IPS DF 6.9 (cell line): ENCODE data around the gene RBM20.

Source experiments
- DNase-seq: peaks from one replicate; pipeline ENCODE4 v3.0.0-alpha.2; 2013; ENCODE audit warnings: low read depth, low spot score
- H3K27ac ChIP-seq: one replicate; pipeline ENCODE4 v1.5.1; 2013; ENCODE audit warnings: low read length, control low read depth
- H3K27me3 ChIP-seq: 2 replicates; pipeline ENCODE4 v1.6.1; 2013; ENCODE audit warnings: mild to moderate bottlenecking, low read length; ENCODE audit not compliant: control insufficient read depth, insufficient read depth
- H3K36me3 ChIP-seq: 2 replicates; pipeline ENCODE4 v1.6.1; 2013; ENCODE audit warnings: low read length; ENCODE audit not compliant: control insufficient read depth, insufficient read depth
- H3K4me1 ChIP-seq: 2 replicates; pipeline ENCODE4 v1.6.1; 2013; ENCODE audit warnings: low read length; ENCODE audit not compliant: control insufficient read depth, insufficient read depth
- H3K4me3 ChIP-seq: 2 replicates; pipeline ENCODE4 v1.5.1; 2013; ENCODE audit warnings: mild to moderate bottlenecking, low read length
- H3K9me3 ChIP-seq: 2 replicates; pipeline ENCODE4 v1.6.1; 2013; ENCODE audit warnings: low read length, inconsistent platforms; ENCODE audit not compliant: control insufficient read depth, insufficient read depth
- WGBS: extraction: QIAGEN DNeasy Blood & Tissue Kit; methylation state at CpG from one replicate; pipeline ENCODE4 v1.1.7; 2013; ENCODE audit warnings: mixed read lengths, missing lambda C conversion rate; ENCODE audit not compliant: insufficient read length, insufficient coverage; 5-methylcytosine and 5-hydroxymethylcytosine counted together

RBM20 gene

DNA sequence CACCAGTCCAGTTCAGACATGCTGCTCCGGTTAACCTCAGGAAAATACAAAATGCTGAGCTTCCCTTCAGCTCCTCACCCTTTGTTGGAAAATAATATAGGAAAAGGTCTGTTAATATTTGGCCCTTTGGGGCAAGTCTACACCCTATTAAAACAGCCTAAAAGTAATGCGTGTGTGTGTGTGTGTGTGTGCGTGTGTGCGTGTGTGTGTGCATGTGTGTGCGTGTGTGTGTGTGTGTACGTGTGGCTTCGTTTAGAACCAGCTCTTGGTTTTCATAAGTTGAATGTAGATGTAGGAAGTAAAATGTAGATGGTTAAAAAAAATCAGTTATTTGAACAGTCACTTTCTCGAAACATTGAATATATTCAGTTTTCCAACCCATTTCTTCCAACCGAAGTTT lies 166.5 kb downstream of the RBM20 start:
- Histone ChIP-seq H3K27ac (no peak overlapping the region), H3K27me3 (no peaks in the 10 kb centered on the region), H3K4me3 (no peak overlapping the region), H3K36me3 (no peaks in the 10 kb centered on the region), H3K4me1 (no peaks in the 10 kb centered on the region), H3K9me3 (no peaks in the 10 kb centered on the region)
- WGBS, result no CpG with 5 or more reads among the region's 9 CpGs
- DNase-seq, result no peak

GRCh38 chr10:110811791-110812581 lies 167.8 kb downstream of the RBM20 start:
- Histone ChIP-seq H3K4me1 (no peaks in the 10 kb centered on the region), H3K4me3 (no peak overlapping the region), H3K27me3 (no peaks in the 10 kb centered on the region), H3K27ac (no peak overlapping the region), H3K36me3 (no peaks in the 10 kb centered on the region), H3K9me3 (no peaks in the 10 kb centered on the region)
- DNase-seq, result no peak
- WGBS, result no CpG with 5 or more reads among the region's 23 CpGs

- WGBS, result no CpG with 5 or more reads among the region's 12 CpGs
- Histone ChIP-seq H3K36me3 (no peaks in the 10 kb centered on the region), H3K27me3 (no peaks in the 10 kb centered on the region), H3K9me3 (no peaks in the 10 kb centered on the region), H3K27ac (no peak overlapping the region), H3K4me3 (no peak overlapping the region), H3K4me1 (no peaks in the 10 kb centered on the region)
- no peak for DNase-seq
These were observed 168.4 kb downstream of the RBM20 start for GRCh38 chr10:110812583-110812982.

GRCh38 chr10:110813743-110814472 lies 169.8 kb downstream of the RBM20 start:
- DNase-seq, result no peak
- no peaks in the 10 kb centered on the region for H3K36me3 ChIP-seq
- no peaks in the 10 kb centered on the region for H3K9me3 ChIP-seq
- no CpG with 5 or more reads among the region's 8 CpGs for WGBS
- H3K4me1 ChIP-seq, result no peaks in the 10 kb centered on the region
- H3K27ac ChIP-seq, result no peak overlapping the region
- no peaks in the 10 kb centered on the region for H3K27me3 ChIP-seq
- no peak overlapping the region for H3K4me3 ChIP-seq

DNA sequence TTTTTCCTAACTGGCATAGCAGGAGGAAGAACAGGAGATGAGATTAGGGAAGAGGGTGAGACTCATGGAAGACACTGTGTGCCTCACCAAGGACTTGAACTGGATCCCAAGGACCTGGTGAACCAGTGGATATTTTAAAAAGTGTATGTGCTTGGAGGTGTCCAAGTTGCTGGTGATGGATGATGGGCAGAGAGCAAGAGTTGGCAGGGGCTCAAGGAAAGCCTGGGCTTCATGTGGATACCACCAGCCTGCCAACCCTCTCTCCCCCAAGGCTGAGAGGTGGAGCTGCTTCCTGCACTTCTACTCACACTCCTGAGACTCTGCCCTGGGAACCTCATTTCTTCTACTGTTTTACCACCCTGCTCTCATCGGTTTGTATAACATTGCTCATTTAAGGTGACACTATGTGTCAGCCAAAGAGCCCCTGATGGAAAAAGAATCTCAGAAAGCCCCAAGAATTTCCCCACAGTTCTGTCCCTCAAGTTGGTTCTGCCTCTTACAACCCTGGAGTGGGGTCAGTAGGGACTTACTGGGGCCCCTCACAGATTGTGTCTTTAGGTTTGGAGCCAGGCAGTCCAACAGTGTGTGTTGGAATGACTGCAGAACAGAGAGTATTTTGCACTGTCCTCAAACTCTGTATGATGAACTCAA lies 171.3 kb downstream of the RBM20 start:
- no peak for DNase-seq
- Histone ChIP-seq H3K4me1 (no peaks in the 10 kb centered on the region), H3K27ac (no peak overlapping the region), H3K9me3 (no peaks in the 10 kb centered on the region), H3K4me3 (no peak overlapping the region), H3K27me3 (no peaks in the 10 kb centered on the region), H3K36me3 (no peaks in the 10 kb centered on the region)
- no CpG with 5 or more reads among the region's 1 CpG for WGBS

DNA sequence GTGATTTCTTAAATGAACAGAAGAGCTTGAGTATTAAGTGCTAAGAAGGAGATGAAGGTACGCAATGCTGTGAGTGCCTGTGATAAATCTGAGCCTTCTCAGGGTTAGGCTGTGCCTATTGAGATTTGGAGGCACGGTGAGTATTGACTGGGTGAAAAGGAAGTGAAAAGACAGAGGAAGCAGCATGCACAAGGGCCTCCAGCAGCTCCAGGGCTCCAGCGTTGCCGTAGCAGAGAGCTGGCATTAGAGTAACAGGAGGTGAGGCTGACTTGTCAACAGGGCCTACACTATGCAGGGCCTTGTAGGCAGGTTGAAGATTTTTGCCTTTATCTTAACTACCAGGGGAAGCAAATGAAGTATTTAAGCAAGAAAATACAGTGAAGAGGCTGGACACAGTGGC lies 173.5 kb downstream of the RBM20 start:
- no CpG with 5 or more reads among the region's 4 CpGs for WGBS
- H3K36me3 ChIP-seq, result no peaks in the 10 kb centered on the region
- no peaks in the 10 kb centered on the region for H3K4me1 ChIP-seq
- H3K27ac ChIP-seq, result no peak overlapping the region
- H3K4me3 ChIP-seq, result no peak overlapping the region
- no peaks in the 10 kb centered on the region for H3K9me3 ChIP-seq
- no peak for DNase-seq
- H3K27me3 ChIP-seq, result no peaks in the 10 kb centered on the region

DNA sequence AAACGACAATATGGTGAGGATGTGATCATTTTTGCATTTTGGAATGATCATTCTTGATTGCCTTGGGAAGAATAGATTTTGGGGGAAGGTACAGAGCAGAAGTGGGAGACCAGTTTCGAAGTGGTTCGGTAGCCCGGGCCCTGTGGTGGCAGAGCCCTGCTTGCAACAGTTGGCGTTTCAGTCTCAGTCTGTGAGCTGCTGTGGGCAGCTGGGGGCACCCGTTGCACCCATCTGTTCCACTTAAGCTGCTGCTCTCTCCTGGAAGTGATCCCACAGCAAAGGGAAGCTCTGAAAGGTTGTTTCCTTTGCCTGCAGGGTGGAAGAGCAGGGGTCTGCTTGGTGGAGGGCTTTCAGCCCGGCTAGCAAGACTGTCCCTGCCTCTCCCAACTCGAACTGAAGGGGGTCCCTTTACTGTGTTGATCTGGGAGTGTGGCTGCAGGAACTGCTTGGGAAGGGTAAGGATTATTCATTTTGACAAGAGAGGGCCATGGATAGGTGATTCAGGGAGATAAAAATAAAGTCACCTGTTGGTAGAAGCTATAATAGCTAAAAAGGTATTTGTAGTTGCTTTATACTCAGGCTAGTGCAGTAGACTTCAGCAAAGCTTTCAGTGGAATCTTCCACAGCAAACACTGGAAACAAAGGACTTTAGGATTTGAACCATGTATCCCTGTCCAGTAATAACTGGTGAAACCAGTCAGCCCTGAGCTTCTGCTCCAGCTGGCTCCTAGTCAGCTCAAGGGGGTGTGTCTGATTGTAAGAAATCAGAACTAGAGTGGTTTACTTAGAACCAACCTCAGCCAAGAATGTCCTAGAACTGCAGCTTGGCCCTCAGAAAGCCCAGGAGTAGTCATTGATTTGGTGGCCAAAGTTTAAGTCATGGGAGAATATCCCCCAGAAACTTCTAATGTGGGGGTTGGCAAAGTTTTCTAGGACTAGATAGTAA lies 174.4 kb downstream of the RBM20 start:
- no CpG with 5 or more reads among the region's 8 CpGs for whole genome bisulfite sequencing
- H3K4me1 ChIP-seq, result 0 out of 2 replicates have a peak, but pooled peaks cover 1% of the 10 kb centered on the region

DNA sequence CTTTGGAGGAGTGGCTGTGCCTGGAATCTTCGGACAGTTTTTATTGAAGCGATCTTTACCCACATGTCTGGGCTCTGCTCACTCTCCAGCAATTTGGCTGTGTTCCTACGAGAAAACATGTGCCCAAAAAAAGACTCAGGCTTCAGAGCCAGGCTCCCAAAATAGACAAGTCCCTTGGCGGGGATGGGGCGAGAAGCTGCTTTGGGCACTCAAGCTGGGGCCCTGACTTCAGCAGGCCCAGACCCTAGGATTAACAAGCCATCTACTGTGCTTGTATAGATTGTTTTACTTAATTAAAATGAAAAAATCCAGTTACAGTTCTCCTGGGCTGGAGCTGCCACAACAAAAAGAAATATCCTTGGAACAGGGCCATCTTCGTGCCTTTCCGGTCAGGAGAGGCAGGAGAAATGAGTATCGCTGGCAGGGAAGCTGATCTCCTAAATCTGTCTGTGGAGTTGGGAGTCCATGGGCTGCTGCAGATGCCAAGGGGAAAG lies 176.2 kb downstream of the RBM20 start:
- 0 out of 2 replicates have a peak, but pooled peaks cover 1% of the 10 kb centered on the region for H3K4me1 ChIP-seq
- H3K27ac ChIP-seq, result no peak overlapping the region
- WGBS, result no CpG with 5 or more reads among the region's 8 CpGs
- no peak for DNase-seq
- H3K4me3 ChIP-seq, result no peak overlapping the region
- H3K36me3 ChIP-seq, result no peaks in the 10 kb centered on the region
- no peaks in the 10 kb centered on the region for H3K27me3 ChIP-seq
- no peaks in the 10 kb centered on the region for H3K9me3 ChIP-seq

More for the DNA sequence above, 174.4 kb downstream of the RBM20 start:
- H3K4me3 ChIP-seq, result no peak overlapping the region
- no peaks in the 10 kb centered on the region for H3K9me3 ChIP-seq
- H3K27ac ChIP-seq, result no peak overlapping the region
- no peaks in the 10 kb centered on the region for H3K36me3 ChIP-seq
- no peak for DNase-seq
- no peaks in the 10 kb centered on the region for H3K27me3 ChIP-seq

GRCh38 chr10:110821508-110821907 lies 177.4 kb downstream of the RBM20 start:
- no peaks in the 10 kb centered on the region for H3K9me3 ChIP-seq
- 0 out of 2 replicates have a peak, but pooled peaks cover 1% of the 10 kb centered on the region for H3K4me1 ChIP-seq
- no peak overlapping the region for H3K4me3 ChIP-seq
- no peaks in the 10 kb centered on the region for H3K27me3 ChIP-seq
- DNase-seq, result no peak
- WGBS, result no CpG with 5 or more reads among the region's 7 CpGs
- no peak overlapping the region for H3K27ac ChIP-seq
- H3K36me3 ChIP-seq, result no peaks in the 10 kb centered on the region
